Mesothelial cell of epicardium (in vitro differentiated cells): Measurements from ENCODE around the gene ACSS1. TPM values are rescaled to one million over a fixed set of nuclear protein-coding genes. Genes with fewer than 3 reads are reported as not detected.

Experiments
- DNase-seq, 2 experiments: peaks; one replicate each; pipeline ENCODE4 v3.0.0; 2021; ENCODE audit warnings: low spot score in 2 of 2; ENCODE audit not compliant: unreplicated experiment in 2 of 2
- H3K27ac Mint-ChIP-seq: 2 replicates; pipeline ENCODE4 v1.8.0; 2021; ENCODE audit warnings: mixed read lengths
- H3K27me3 Mint-ChIP-seq: 2 replicates; pipeline ENCODE4 v1.8.0; 2021; ENCODE audit warnings: low read depth, mixed read lengths
- H3K36me3 Mint-ChIP-seq: 2 replicates; pipeline ENCODE4 v1.8.0; 2021; ENCODE audit warnings: mixed read lengths
- H3K4me1 Mint-ChIP-seq: 2 replicates; pipeline ENCODE4 v1.8.0; 2021; ENCODE audit warnings: mixed read lengths
- H3K4me3 Mint-ChIP-seq: 2 replicates; pipeline ENCODE4 v1.8.0; 2021; ENCODE audit warnings: mild to moderate bottlenecking, moderate library complexity, mixed read lengths
- H3K9me3 Mint-ChIP-seq: 2 replicates; pipeline ENCODE4 v1.8.0; 2021; ENCODE audit warnings: mixed read lengths
- CTCF ChIP-seq: fragments of 200-600 bp; sonication (generic); IDR thresholded peaks from one replicate; pipeline ENCODE4 v1.5.0; 2021; ENCODE audit warnings: antibody characterized with exemption; ENCODE audit not compliant: unreplicated experiment
- total RNA-seq: library from RNA; stranded (reverse); gene quantifications from 3 replicates; pipeline ENCODE4 v1.2.1, GENCODE V29; 2021

ACSS1 gene
- total RNA-seq, 1 donor from 2014 or later, result 4.8 TPM

- Mint-ChIP-seq H3K9me3 (no peaks in the 10 kb centered on the region), H3K27me3 (peaks cover 22% of the 10 kb centered on the region), H3K4me1 (peaks cover 3% of the 10 kb centered on the region), H3K36me3 (no peaks in the 10 kb centered on the region), H3K4me3 (no peak overlapping the region), H3K27ac (no peak overlapping the region)
- no peak for DNase-seq
- TF ChIP-seq CTCF, result no peak
Observed at GRCh38 chr20:25025091-25025861, 32.7 kb downstream of the ACSS1 start.

- H3K4me3 Mint-ChIP-seq, result no peak overlapping the region
- peaks cover 20% of the 10 kb centered on the region for H3K27me3 Mint-ChIP-seq
- DNase-seq, result no peak
- no peaks in the 10 kb centered on the region for H3K36me3 Mint-ChIP-seq
- H3K9me3 Mint-ChIP-seq, result no peaks in the 10 kb centered on the region
- no peaks in the 10 kb centered on the region for H3K4me1 Mint-ChIP-seq
- no peak for TF ChIP-seq CTCF
- H3K27ac Mint-ChIP-seq, result no peak overlapping the region
Observed at GRCh38 chr20:25024171-25024570, 33.8 kb downstream of the ACSS1 start.

GRCh38 chr20:25023356-25023755 is 34.6 kb downstream of the ACSS1 start:
- H3K9me3 Mint-ChIP-seq, result no peaks in the 10 kb centered on the region
- no peak for DNase-seq
- H3K27me3 Mint-ChIP-seq, result peaks cover 14% of the 10 kb centered on the region

GRCh38 chr20:25022680-25023079 is 35.3 kb downstream of the ACSS1 start:
- TF ChIP-seq CTCF, result no peak
- Mint-ChIP-seq H3K27me3 (peaks cover 10% of the 10 kb centered on the region), H3K4me1 (peaks cover 6% of the 10 kb centered on the region), H3K9me3 (no peaks in the 10 kb centered on the region), H3K4me3 (no peak overlapping the region), H3K27ac (no peak overlapping the region), H3K36me3 (no peaks in the 10 kb centered on the region)
- DNase-seq, result no peak

More at GRCh38 chr20:25023356-25023755, 34.6 kb downstream of the ACSS1 start:
- H3K27ac Mint-ChIP-seq, result no peak overlapping the region
- no peaks in the 10 kb centered on the region for H3K36me3 Mint-ChIP-seq
- no peak for TF ChIP-seq CTCF
- no peak overlapping the region for H3K4me3 Mint-ChIP-seq
- H3K4me1 Mint-ChIP-seq, result no peaks in the 10 kb centered on the region

GRCh38 chr20:25021336-25021735 is 36.6 kb downstream of the ACSS1 start:
- Mint-ChIP-seq H3K27ac (no peak overlapping the region), H3K4me3 (no peak overlapping the region), H3K27me3 (peaks cover 6% of the 10 kb centered on the region), H3K4me1 (peaks cover 13% of the 10 kb centered on the region), H3K36me3 (no peaks in the 10 kb centered on the region), H3K9me3 (no peaks in the 10 kb centered on the region)
- DNase-seq, result no peak
- no peak for TF ChIP-seq CTCF
